GM23248 (cell line): ENCODE results near the gene GHR.
"Not testable (repeated sequence)": the region's sequence is repeated elsewhere in the genome, so short reads cannot be mapped to it uniquely, and the experiment has no call there.

Source experiments
- EZH2 ChIP-seq: fragments of 200-600 bp; sonication (generic); IDR thresholded peaks from 2 replicates; pipeline ENCODE4 v1.6.1; 2018; ENCODE audit warnings: antibody characterized with exemption, mild to moderate bottlenecking; ENCODE audit not compliant: insufficient read depth, poor library complexity, severe bottlenecking
- EZH2phosphoT487 ChIP-seq: fragments of 200-600 bp; sonication (generic); IDR thresholded peaks from 2 replicates; pipeline ENCODE4 v1.6.1; 2018; ENCODE audit warnings: antibody characterized with exemption, moderate library complexity, mild to moderate bottlenecking, low read depth; ENCODE audit not compliant: insufficient read depth

DNA sequence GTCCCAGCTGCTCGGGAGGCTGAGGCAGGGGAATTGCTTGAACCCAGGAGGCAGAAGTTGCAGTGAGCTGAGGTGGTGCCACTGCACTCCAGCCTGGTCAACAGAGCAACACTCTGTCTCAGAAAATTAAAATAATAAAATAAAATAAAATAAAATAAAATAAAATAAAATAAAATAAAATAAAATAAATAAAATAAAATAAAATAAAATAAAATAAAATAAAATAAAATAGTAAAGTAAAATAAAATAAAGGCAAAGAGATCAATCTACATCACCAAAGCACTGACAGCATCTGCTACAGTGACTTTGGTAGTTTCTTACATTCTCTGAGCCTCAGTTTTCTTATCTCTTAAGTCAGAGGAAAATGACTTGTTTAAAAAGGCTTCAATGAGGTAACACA is 152.7 kb downstream of the GHR start:
- not testable (repeated sequence) for TF ChIP-seq EZH2, EZH2phosphoT487
